GM12878 (cell line): ENCODE results near the gene SGMS1. TPM values are rescaled to one million over a fixed set of nuclear protein-coding genes. Genes with fewer than 3 reads are reported as not detected.

Source experiments
- EED ChIP-seq: sonication (generic); IDR thresholded peaks from 2 replicates; pipeline ENCODE4 v1.6.1; 2016; ENCODE audit warnings: antibody characterized with exemption, low read depth
- FOXM1 ChIP-seq: IDR thresholded peaks from 2 replicates; pipeline ENCODE4 v1.6.1; 2012; ENCODE audit warnings: low read depth, mild to moderate bottlenecking, inconsistent platforms, low read length, moderate library complexity
- GATAD2B ChIP-seq: fragments of 450-650 bp; conservative IDR thresholded peaks from 2 replicates; pipeline ENCODE4 v1.6.1; 2017; ENCODE audit warnings: low read depth, mild to moderate bottlenecking, moderate library complexity
- MEF2A ChIP-seq: IDR thresholded peaks from 2 replicates; pipeline ENCODE4 v1.6.1; 2011; ENCODE audit warnings: low read depth, mild to moderate bottlenecking, low read length, moderate library complexity; ENCODE audit not compliant: insufficient read depth
- MTA2 ChIP-seq: fragments of 450-650 bp; IDR thresholded peaks from 2 replicates; pipeline ENCODE4 v1.6.1; 2016; ENCODE audit warnings: low read depth, mild to moderate bottlenecking, moderate library complexity
- NFXL1 ChIP-seq: fragments of 450-650 bp; IDR thresholded peaks from 2 replicates; pipeline ENCODE4 v1.6.1; 2017; ENCODE audit warnings: antibody characterized with exemption, mild to moderate bottlenecking, borderline replicate concordance
- NR2C1 ChIP-seq: fragments of 450-650 bp; IDR thresholded peaks from 2 replicates; pipeline ENCODE4 v1.6.1; 2017; ENCODE audit warnings: antibody characterized with exemption, mild to moderate bottlenecking, moderate library complexity
- RB1 ChIP-seq: fragments of 450-650 bp; formaldehyde crosslinking; IDR thresholded peaks from 2 replicates; pipeline ENCODE4 v1.6.1; 2017; ENCODE audit warnings: mild to moderate bottlenecking, borderline replicate concordance
- SIX5 ChIP-seq: IDR thresholded peaks from 2 replicates; pipeline ENCODE4 v1.6.1; 2011; ENCODE audit warnings: mild to moderate bottlenecking, low read depth, low read length, moderate library complexity; ENCODE audit not compliant: severe bottlenecking
- SMAD1 ChIP-seq: fragments of 450-650 bp; IDR thresholded peaks from 2 replicates; pipeline ENCODE4 v1.6.1; 2018; ENCODE audit warnings: mild to moderate bottlenecking, low read depth; ENCODE audit not compliant: partially characterized antibody
- TCF12 ChIP-seq: IDR thresholded peaks from 2 replicates; pipeline ENCODE4 v1.6.1; 2011; ENCODE audit warnings: low read depth, mild to moderate bottlenecking, low read length
- ZNF24 ChIP-seq: fragments of 450-650 bp; IDR thresholded peaks from 2 replicates; pipeline ENCODE4 v1.6.1; 2017; ENCODE audit warnings: antibody characterized with exemption, mild to moderate bottlenecking
- ZNF384 ChIP-seq: IDR thresholded peaks from 2 replicates; pipeline ENCODE4 v1.6.1; 2012; ENCODE audit warnings: low read depth, mild to moderate bottlenecking, low read length, improper control_type of control experiment, borderline replicate concordance
- ZZZ3 ChIP-seq: IDR thresholded peaks from 2 replicates; pipeline ENCODE4 v1.6.1; 2011; ENCODE audit warnings: low read depth; ENCODE audit not compliant: control insufficient read depth, insufficient read length
- polyA plus RNA-seq, 11 experiments: library from polyadenylated mRNA; depleted of rRNA in 4 of 11; unstranded in 6 of 11; stranded (reverse) in 5 of 11; fragments of >200 nt; fragmentation: Nextera tagmentation in 4 of 11; fragmentation: Illumina TruSeq in 1 of 11; extraction: Ambion mirVana in 4 of 11; extraction: Trizol in 1 of 11; gene quantifications; 1 replicate in 1 of 11; 2 replicates in 10 of 11; pipeline versions ENCODE4 v1.2.1 to v1.2.3, GENCODE V29; 2011 to 2016; ENCODE audit warnings: inconsistent platforms in 2 of 11, missing spikeins in 2 of 11, low read depth in 1 of 11
- total RNA-seq, 4 experiments: library from RNA; depleted of rRNA in 3 of 4; stranded (reverse); fragments of >200 nt in 3 of 4; fragmentation: Illumina TruSeq in 1 of 4; extraction: Trizol in 1 of 4; gene quantifications; 2 replicates each; pipeline versions ENCODE4 v1.2.1 to v1.2.3, GENCODE V29; 2013 to 2021
- TF ChIP-seq, protein P1 (sequence below): IDR thresholded peaks from 2 replicates; pipeline ENCODE4 v1.6.1; 2012; ENCODE audit warnings: low read length, inconsistent platforms
- TF ChIP-seq, protein P2 (sequence below): IDR thresholded peaks from 2 replicates; pipeline ENCODE4 v1.6.1; 2011; ENCODE audit warnings: mild to moderate bottlenecking, low read depth, low read length, moderate library complexity; ENCODE audit not compliant: insufficient replicate concordance
- TF ChIP-seq, protein P3 (sequence below): fragments of 450-650 bp; IDR thresholded peaks from 2 replicates; pipeline ENCODE4 v1.6.1; 2016; ENCODE audit warnings: mild to moderate bottlenecking
- TF ChIP-seq, protein P4 (sequence below): IDR thresholded peaks from 2 replicates; pipeline ENCODE4 v1.6.1; 2012; ENCODE audit warnings: improper control_type of control experiment, low read depth, low read length; ENCODE audit not compliant: insufficient replicate concordance
- TF ChIP-seq, protein P5 (sequence below): IDR thresholded peaks from 2 replicates; pipeline ENCODE4 v1.6.1; 2011; ENCODE audit warnings: borderline replicate concordance, low read depth, mild to moderate bottlenecking, moderate library complexity, mixed read lengths, low read length; ENCODE audit not compliant: insufficient read depth; ENCODE audit errors: extremely low read length
- TF ChIP-seq, protein P6 (sequence below): fragments of 450-650 bp; IDR thresholded peaks from 2 replicates; pipeline ENCODE4 v1.6.1; 2016; ENCODE audit warnings: mild to moderate bottlenecking

The SGMS1 gene
- total and polyA plus RNA-seq, 10 of the 15 experiments (the other 5 are each of a cell fraction or from before 2014, with no cell fraction given): 1.4 to 14.5 (median 4.9) TPM

DNA sequence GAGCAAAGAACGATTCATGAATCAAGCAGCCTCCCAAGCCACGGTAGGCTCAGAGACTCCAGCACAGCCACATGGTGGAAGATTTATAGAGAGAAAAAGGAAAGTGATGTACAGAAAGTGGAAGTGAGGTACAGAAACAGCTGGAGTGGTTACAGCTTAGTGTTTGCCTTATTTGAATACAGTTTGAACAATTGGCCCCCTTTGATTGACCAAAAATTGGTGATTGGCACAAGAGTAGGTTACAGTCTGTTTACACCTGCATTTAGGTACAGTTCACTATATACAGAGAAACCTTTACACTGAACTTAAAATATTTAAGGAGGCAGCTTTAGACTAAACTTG, 236.1 kb downstream of the SGMS1 start (continued):
- TF ChIP-seq, protein P1, sequence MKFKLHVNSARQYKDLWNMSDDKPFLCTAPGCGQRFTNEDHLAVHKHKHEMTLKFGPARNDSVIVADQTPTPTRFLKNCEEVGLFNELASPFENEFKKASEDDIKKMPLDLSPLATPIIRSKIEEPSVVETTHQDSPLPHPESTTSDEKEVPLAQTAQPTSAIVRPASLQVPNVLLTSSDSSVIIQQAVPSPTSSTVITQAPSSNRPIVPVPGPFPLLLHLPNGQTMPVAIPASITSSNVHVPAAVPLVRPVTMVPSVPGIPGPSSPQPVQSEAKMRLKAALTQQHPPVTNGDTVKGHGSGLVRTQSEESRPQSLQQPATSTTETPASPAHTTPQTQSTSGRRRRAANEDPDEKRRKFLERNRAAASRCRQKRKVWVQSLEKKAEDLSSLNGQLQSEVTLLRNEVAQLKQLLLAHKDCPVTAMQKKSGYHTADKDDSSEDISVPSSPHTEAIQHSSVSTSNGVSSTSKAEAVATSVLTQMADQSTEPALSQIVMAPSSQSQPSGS: 0 out of 2 replicates have a peak, but pooled peaks have one; percentile 31
- TF ChIP-seq GATAD2B: no peak
- 0 out of 2 replicates have a peak, but pooled peaks have one; percentile 46 for TF ChIP-seq TCF12
- TF ChIP-seq, protein P2, sequence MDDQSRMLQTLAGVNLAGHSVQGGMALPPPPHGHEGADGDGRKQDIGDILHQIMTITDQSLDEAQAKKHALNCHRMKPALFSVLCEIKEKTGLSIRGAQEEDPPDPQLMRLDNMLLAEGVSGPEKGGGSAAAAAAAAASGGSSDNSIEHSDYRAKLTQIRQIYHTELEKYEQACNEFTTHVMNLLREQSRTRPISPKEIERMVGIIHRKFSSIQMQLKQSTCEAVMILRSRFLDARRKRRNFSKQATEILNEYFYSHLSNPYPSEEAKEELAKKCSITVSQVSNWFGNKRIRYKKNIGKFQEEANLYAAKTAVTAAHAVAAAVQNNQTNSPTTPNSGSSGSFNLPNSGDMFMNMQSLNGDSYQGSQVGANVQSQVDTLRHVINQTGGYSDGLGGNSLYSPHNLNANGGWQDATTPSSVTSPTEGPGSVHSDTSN: no peak
- TF ChIP-seq, protein P3, sequence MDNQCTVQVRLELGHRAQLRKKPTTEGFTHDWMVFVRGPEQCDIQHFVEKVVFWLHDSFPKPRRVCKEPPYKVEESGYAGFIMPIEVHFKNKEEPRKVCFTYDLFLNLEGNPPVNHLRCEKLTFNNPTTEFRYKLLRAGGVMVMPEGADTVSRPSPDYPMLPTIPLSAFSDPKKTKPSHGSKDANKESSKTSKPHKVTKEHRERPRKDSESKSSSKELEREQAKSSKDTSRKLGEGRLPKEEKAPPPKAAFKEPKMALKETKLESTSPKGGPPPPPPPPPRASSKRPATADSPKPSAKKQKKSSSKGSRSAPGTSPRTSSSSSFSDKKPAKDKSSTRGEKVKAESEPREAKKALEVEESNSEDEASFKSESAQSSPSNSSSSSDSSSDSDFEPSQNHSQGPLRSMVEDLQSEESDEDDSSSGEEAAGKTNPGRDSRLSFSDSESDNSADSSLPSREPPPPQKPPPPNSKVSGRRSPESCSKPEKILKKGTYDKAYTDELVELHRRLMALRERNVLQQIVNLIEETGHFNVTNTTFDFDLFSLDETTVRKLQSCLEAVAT: no peak
- no peak for TF ChIP-seq SIX5
- no peak for TF ChIP-seq RB1
- TF ChIP-seq, protein P4, sequence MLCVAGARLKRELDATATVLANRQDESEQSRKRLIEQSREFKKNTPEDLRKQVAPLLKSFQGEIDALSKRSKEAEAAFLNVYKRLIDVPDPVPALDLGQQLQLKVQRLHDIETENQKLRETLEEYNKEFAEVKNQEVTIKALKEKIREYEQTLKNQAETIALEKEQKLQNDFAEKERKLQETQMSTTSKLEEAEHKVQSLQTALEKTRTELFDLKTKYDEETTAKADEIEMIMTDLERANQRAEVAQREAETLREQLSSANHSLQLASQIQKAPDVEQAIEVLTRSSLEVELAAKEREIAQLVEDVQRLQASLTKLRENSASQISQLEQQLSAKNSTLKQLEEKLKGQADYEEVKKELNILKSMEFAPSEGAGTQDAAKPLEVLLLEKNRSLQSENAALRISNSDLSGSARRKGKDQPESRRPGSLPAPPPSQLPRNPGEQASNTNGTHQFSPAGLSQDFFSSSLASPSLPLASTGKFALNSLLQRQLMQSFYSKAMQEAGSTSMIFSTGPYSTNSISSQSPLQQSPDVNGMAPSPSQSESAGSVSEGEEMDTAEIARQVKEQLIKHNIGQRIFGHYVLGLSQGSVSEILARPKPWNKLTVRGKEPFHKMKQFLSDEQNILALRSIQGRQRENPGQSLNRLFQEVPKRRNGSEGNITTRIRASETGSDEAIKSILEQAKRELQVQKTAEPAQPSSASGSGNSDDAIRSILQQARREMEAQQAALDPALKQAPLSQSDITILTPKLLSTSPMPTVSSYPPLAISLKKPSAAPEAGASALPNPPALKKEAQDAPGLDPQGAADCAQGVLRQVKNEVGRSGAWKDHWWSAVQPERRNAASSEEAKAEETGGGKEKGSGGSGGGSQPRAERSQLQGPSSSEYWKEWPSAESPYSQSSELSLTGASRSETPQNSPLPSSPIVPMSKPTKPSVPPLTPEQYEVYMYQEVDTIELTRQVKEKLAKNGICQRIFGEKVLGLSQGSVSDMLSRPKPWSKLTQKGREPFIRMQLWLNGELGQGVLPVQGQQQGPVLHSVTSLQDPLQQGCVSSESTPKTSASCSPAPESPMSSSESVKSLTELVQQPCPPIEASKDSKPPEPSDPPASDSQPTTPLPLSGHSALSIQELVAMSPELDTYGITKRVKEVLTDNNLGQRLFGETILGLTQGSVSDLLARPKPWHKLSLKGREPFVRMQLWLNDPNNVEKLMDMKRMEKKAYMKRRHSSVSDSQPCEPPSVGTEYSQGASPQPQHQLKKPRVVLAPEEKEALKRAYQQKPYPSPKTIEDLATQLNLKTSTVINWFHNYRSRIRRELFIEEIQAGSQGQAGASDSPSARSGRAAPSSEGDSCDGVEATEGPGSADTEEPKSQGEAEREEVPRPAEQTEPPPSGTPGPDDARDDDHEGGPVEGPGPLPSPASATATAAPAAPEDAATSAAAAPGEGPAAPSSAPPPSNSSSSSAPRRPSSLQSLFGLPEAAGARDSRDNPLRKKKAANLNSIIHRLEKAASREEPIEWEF: no peak
- TF ChIP-seq ZNF384: no peak
- TF ChIP-seq ZZZ3: no peak
- no peak for TF ChIP-seq ZNF24
- TF ChIP-seq, protein P5, sequence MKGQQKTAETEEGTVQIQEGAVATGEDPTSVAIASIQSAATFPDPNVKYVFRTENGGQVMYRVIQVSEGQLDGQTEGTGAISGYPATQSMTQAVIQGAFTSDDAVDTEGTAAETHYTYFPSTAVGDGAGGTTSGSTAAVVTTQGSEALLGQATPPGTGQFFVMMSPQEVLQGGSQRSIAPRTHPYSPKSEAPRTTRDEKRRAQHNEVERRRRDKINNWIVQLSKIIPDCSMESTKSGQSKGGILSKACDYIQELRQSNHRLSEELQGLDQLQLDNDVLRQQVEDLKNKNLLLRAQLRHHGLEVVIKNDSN: no peak
- TF ChIP-seq NR2C1: no peak
- no peak for TF ChIP-seq FOXM1
- no peak for TF ChIP-seq NFXL1
- TF ChIP-seq SMAD1: no peak
- 0 out of 2 replicates have a peak, but pooled peaks have one; percentile 19 for TF ChIP-seq MEF2A
- TF ChIP-seq MTA2: no peak
- no peak for TF ChIP-seq EED
- TF ChIP-seq, protein P6, sequence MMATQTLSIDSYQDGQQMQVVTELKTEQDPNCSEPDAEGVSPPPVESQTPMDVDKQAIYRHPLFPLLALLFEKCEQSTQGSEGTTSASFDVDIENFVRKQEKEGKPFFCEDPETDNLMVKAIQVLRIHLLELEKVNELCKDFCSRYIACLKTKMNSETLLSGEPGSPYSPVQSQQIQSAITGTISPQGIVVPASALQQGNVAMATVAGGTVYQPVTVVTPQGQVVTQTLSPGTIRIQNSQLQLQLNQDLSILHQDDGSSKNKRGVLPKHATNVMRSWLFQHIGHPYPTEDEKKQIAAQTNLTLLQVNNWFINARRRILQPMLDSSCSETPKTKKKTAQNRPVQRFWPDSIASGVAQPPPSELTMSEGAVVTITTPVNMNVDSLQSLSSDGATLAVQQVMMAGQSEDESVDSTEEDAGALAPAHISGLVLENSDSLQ: peak; percentile 76
